Measurements from ENCODE around the gene INSYN1. TPM values are rescaled to one million over a fixed set of nuclear protein-coding genes. Genes with fewer than 3 reads are reported as not detected.

INSYN1 gene
- total RNA-seq, 1 experiment from 2014 or later: not detected

DNA sequence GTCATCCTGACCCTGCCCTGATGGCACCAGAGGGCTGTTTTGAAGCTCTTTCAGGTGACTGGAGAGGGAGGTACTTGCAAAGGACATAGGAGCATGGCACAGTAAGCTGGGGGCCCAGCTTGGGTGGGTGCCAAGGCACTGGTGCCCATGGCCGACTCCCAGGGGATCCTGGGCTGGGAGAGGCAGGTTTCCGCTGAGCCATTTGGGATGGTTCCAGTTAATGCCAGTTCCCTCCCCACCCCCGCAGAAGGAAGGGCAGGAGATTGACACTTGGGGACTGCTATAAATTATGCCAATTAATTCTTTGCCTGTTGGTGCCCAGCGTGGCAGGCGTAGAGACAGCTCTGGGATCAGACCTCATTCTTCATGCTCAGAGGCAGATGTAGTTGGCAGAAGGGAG lies 42.8 kb downstream of the INSYN1 start:
- H3K27me3 ChIP-seq (ENCODE audit: low read length): no peaks in the 10 kb centered on the region
- no peak overlapping the region for H3K27ac ChIP-seq (ENCODE audit: low read length)
- no peaks in the 10 kb centered on the region for H4K20me1 ChIP-seq (ENCODE audit: low read length)
- peaks cover 12% of the 10 kb centered on the region for H3K36me3 ChIP-seq (ENCODE audit: low read depth, low read length)
- TF ChIP-seq EZH2phosphoT487 (IDR thresholded peaks at IDR 0.05; ENCODE audit: borderline replicate concordance, low read length): no peak
- TF ChIP-seq, protein P1, sequence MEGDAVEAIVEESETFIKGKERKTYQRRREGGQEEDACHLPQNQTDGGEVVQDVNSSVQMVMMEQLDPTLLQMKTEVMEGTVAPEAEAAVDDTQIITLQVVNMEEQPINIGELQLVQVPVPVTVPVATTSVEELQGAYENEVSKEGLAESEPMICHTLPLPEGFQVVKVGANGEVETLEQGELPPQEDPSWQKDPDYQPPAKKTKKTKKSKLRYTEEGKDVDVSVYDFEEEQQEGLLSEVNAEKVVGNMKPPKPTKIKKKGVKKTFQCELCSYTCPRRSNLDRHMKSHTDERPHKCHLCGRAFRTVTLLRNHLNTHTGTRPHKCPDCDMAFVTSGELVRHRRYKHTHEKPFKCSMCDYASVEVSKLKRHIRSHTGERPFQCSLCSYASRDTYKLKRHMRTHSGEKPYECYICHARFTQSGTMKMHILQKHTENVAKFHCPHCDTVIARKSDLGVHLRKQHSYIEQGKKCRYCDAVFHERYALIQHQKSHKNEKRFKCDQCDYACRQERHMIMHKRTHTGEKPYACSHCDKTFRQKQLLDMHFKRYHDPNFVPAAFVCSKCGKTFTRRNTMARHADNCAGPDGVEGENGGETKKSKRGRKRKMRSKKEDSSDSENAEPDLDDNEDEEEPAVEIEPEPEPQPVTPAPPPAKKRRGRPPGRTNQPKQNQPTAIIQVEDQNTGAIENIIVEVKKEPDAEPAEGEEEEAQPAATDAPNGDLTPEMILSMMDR (conservative IDR thresholded peaks at IDR 0.05; ENCODE audit: low read depth, low read length): no peak
- TF ChIP-seq EZH2 (IDR thresholded peaks at IDR 0.05; ENCODE audit: low read length, unreplicated experiment): no peak
- H3K9me2 ChIP-seq (replicated peaks; ENCODE audit: low read length): no peaks in the 10 kb centered on the region
- no peak overlapping the region for H3K4me3 ChIP-seq (ENCODE audit: low read length)
- H2AFZ ChIP-seq (ENCODE audit: low read length): no peak overlapping the region
- intact Hi-C loops (cut with micrococcal nuclease): no loop called here
- ATAC-seq (no peak), DNase-seq (no peak)
- H3K4me2 ChIP-seq (ENCODE audit: low read length): no peak overlapping the region
- no TSS peak for BruUV-seq (replicated peaks)
- H3F3A ChIP-seq (ENCODE audit: low read length, unreplicated experiment): no peaks in the 10 kb centered on the region
- POLR2A ChIA-PET (ENCODE audit: unreplicated experiment): no interaction called here
- CTCF ChIA-PET: no interaction called here
- no peaks in the 10 kb centered on the region for H3K9me3 ChIP-seq (ENCODE audit: low read length)
- H3K79me2 ChIP-seq (ENCODE audit: low read length): no peaks in the 10 kb centered on the region
- H3K9ac ChIP-seq (ENCODE audit: low read length): no peak overlapping the region
- H3K4me1 ChIP-seq (ENCODE audit: insufficient read depth, low read length): no peaks in the 10 kb centered on the region

DNA sequence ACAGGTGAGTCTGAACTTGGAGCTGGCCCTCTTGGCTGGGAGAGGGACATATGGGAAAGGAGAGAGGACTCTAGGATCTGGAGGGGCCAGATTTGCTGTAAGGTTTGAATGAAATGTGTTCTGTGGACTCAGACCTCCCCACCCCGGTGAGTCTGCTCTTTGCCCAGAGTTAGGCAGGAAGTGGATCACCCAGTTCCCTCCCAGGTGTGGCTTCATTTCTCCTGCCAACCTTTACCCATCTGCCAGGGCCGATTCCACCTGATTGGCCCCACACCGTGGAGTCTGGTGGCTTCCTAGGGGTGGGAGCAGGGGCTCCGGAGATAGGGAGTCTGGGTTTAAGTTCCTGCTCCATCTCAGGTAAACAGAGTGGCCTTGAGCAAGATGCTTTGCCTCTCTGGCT lies 43.5 kb downstream of the INSYN1 start:
- Histone ChIP-seq H3K4me2 (ENCODE audit: low read length) (no peak overlapping the region), H3K9ac (ENCODE audit: low read length) (no peak overlapping the region), H3K4me3 (ENCODE audit: low read length) (no peak overlapping the region), H3K27ac (ENCODE audit: low read length) (no peak overlapping the region), H3K27me3 (ENCODE audit: low read length) (no peaks in the 10 kb centered on the region), H3K36me3 (ENCODE audit: low read depth, low read length) (peaks cover 15% of the 10 kb centered on the region), H3K79me2 (ENCODE audit: low read length) (no peaks in the 10 kb centered on the region), H3F3A (ENCODE audit: low read length, unreplicated experiment) (no peaks in the 10 kb centered on the region), H3K9me3 (ENCODE audit: low read length) (no peaks in the 10 kb centered on the region), H3K4me1 (ENCODE audit: insufficient read depth, low read length) (no peaks in the 10 kb centered on the region), H4K20me1 (ENCODE audit: low read length) (no peaks in the 10 kb centered on the region), H3K9me2 (replicated peaks; ENCODE audit: low read length) (no peaks in the 10 kb centered on the region), H2AFZ (ENCODE audit: low read length) (no peak overlapping the region)
- ATAC-seq: no peak
- DNase-seq: no peak
- intact Hi-C loops (cut with micrococcal nuclease): no loop called here
- CTCF ChIA-PET: no interaction called here
- TF ChIP-seq EZH2phosphoT487 (IDR thresholded peaks at IDR 0.05; ENCODE audit: borderline replicate concordance, low read length) (no peak), EZH2 (IDR thresholded peaks at IDR 0.05; ENCODE audit: low read length, unreplicated experiment) (no peak)
- TF ChIP-seq, protein P1 (conservative IDR thresholded peaks at IDR 0.05; ENCODE audit: low read depth, low read length): no peak
- POLR2A ChIA-PET (ENCODE audit: unreplicated experiment): no interaction called here
- no TSS peak for BruUV-seq (replicated peaks)

DNA sequence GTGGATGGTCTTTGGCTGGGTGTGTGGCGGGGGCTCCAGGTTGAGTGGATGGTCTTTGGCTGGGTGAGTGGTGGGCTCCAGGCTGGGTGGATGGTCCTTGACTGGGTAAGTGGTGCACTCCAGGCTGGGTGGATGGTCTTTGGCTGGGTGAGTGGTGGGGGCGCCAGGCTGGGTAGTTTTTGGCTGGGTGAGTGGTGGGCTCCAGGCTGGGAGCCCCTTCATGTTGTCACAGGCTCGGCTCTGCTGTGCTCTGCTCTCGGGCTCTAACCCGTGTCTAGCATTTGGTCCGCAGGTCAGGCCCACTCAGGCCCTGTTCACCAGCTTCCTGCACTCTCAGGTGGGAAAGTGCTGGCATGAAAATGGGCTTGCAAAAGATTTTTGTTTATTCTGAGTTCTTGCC lies 43.9 kb downstream of the INSYN1 start:
- intact Hi-C loops (cut with micrococcal nuclease): no loop called here
- Histone ChIP-seq H3K4me3 (ENCODE audit: low read length) (no peak overlapping the region), H3F3A (ENCODE audit: low read length, unreplicated experiment) (no peaks in the 10 kb centered on the region), H3K4me1 (ENCODE audit: insufficient read depth, low read length) (no peaks in the 10 kb centered on the region), H3K4me2 (ENCODE audit: low read length) (no peak overlapping the region), H3K27me3 (ENCODE audit: low read length) (no peaks in the 10 kb centered on the region), H3K36me3 (ENCODE audit: low read depth, low read length) (peaks cover 19% of the 10 kb centered on the region), H3K9ac (ENCODE audit: low read length) (no peak overlapping the region), H4K20me1 (ENCODE audit: low read length) (no peaks in the 10 kb centered on the region), H3K27ac (ENCODE audit: low read length) (no peak overlapping the region), H3K9me3 (ENCODE audit: low read length) (no peaks in the 10 kb centered on the region), H3K9me2 (replicated peaks; ENCODE audit: low read length) (no peaks in the 10 kb centered on the region), H2AFZ (ENCODE audit: low read length) (no peak overlapping the region), H3K79me2 (ENCODE audit: low read length) (no peaks in the 10 kb centered on the region)
- TF ChIP-seq, protein P1 (conservative IDR thresholded peaks at IDR 0.05; ENCODE audit: low read depth, low read length): no peak
- TF ChIP-seq EZH2phosphoT487 (IDR thresholded peaks at IDR 0.05; ENCODE audit: borderline replicate concordance, low read length): no peak
- DNase-seq (no peak), ATAC-seq (no peak)
- CTCF ChIA-PET: no interaction called here
- no TSS peak for BruUV-seq (replicated peaks)
- POLR2A ChIA-PET (ENCODE audit: unreplicated experiment): no interaction called here
